Fibroblast of villous mesenchyme (primary cell): ENCODE measurements around the gene GLP1R. TPM values are rescaled to one million over a fixed set of nuclear protein-coding genes. Genes with fewer than 3 reads are reported as not detected.
A peak's percentile ranks its signal among the peaks of the same experiment; 100 is the strongest.

ENCODE experiments used
- DNase-seq: peaks from one replicate; pipeline ENCODE4 v3.0.0-alpha.2; 2010; ENCODE audit warnings: low read depth
- H3K4me3 ChIP-seq: 2 replicates; pipeline ENCODE4 v1.5.1; 2011; ENCODE audit warnings: low read depth, mild to moderate bottlenecking, low read length
- total RNA-seq: library from RNA; depleted of rRNA; stranded (reverse); fragments of >200 nt; gene quantifications from 2 replicates; pipeline ENCODE4 v1.2.3, GENCODE V29; 2012
- TF ChIP-seq, protein P1 (sequence below): IDR thresholded peaks from 2 replicates; pipeline ENCODE4 v1.5.1; 2012; ENCODE audit warnings: low read depth, mild to moderate bottlenecking, low read length; ENCODE audit not compliant: insufficient read depth

Gene GLP1R
- total RNA-seq, 1 donor, result not detected

DNA sequence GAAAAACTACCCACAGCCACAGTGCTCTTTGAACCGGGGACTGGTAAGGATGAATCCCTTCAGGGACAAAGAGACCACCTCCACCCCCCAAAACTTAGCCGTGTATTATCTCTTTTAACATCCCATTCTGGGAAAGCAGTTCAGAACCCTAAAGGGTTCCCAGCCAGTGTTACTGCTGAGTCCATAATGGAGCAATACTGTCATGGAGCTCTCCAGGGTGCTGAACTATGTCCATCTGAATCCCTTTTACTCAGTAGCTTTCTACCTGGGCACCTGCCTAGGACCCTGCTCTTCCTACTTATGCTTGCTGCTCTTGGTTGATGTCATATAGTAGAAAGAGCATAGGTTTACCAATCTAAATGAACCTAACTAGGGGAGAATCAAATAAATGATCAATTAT is 88.7 kb downstream of the GLP1R start:
- no peak overlapping the region for H3K4me3 ChIP-seq
- TF ChIP-seq, protein P1, sequence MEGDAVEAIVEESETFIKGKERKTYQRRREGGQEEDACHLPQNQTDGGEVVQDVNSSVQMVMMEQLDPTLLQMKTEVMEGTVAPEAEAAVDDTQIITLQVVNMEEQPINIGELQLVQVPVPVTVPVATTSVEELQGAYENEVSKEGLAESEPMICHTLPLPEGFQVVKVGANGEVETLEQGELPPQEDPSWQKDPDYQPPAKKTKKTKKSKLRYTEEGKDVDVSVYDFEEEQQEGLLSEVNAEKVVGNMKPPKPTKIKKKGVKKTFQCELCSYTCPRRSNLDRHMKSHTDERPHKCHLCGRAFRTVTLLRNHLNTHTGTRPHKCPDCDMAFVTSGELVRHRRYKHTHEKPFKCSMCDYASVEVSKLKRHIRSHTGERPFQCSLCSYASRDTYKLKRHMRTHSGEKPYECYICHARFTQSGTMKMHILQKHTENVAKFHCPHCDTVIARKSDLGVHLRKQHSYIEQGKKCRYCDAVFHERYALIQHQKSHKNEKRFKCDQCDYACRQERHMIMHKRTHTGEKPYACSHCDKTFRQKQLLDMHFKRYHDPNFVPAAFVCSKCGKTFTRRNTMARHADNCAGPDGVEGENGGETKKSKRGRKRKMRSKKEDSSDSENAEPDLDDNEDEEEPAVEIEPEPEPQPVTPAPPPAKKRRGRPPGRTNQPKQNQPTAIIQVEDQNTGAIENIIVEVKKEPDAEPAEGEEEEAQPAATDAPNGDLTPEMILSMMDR, result no peak
- peak; percentile 42 for DNase-seq

Other genes with a start within 250 kb of the GLP1R start
- gene SAYSD1, start 66.4 kb downstream of the GLP1R start, total RNA-seq, result 14.2 and 17.7 TPM in 2 replicates
- not detected in 2 replicates for gene KCNK5, start 180.7 kb downstream of the GLP1R start, total RNA-seq